BJ (cell line): ENCODE results near the gene PEG3. TPM values are rescaled to one million over a fixed set of nuclear protein-coding genes. Genes with fewer than 3 reads are reported as not detected.

Experiments
- CTCF ChIA-PET: fragments of 350-600 bp; formaldehyde crosslinking; extraction: SDS; loops from one replicate; lab custom pipeline; 2021; ENCODE audit warnings: antibody characterized with exemption, inconsistent platforms; lab: Yijun Ruan, JAX
- POLR2A ChIA-PET: fragments of 300-600 bp; sonication (Branson Sonifier 250); formaldehyde crosslinking; extraction: SDS; loops from one replicate; lab custom pipeline; 2021; ENCODE audit warnings: antibody characterized with exemption; lab: Charles Lee
- DNase-seq: peaks from one replicate; pipeline ENCODE4 v3.0.0-alpha.2; 2011; ENCODE audit warnings: low read depth
- H3K27me3 ChIP-seq: 2 replicates; pipeline ENCODE4 v1.6.0; 2011; ENCODE audit warnings: low read length; ENCODE audit not compliant: control insufficient read depth, insufficient read depth
- H3K36me3 ChIP-seq: 2 replicates; pipeline ENCODE4 v1.5.1; 2011; ENCODE audit warnings: low read length; ENCODE audit not compliant: control insufficient read depth, insufficient read depth
- H3K4me3 ChIP-seq: 2 replicates; pipeline ENCODE4 v1.5.1; 2011; ENCODE audit warnings: low read depth, mild to moderate bottlenecking, control low read depth, low read length
- CTCF ChIP-seq: IDR thresholded peaks from 2 replicates; pipeline ENCODE4 v1.5.1; 2011; ENCODE audit warnings: low read depth, mild to moderate bottlenecking, control low read depth, inconsistent platforms, low read length, moderate library complexity; ENCODE audit not compliant: insufficient read depth
- polyA plus RNA-seq: library from polyadenylated mRNA; depleted of rRNA; stranded (reverse); fragments of >200 nt; gene quantifications from 2 replicates; pipeline ENCODE4 v1.2.3, GENCODE V29; 2011

PEG3 gene
- polyA plus RNA-seq, 1 experiment = 0.04 TPM

- ChIA-PET POLR2A (no interaction called here), CTCF (no interaction called here)
- Histone ChIP-seq H3K36me3 (no peaks in the 10 kb centered on the region), H3K4me3 (no peak overlapping the region), H3K27me3 (no peaks in the 10 kb centered on the region)
- DNase-seq = no peak
- no peak for TF ChIP-seq CTCF
These were observed 5.1 kb downstream of the PEG3 start for GRCh38 chr19:56835401-56835800.

- TF ChIP-seq CTCF = no peak
- no peak for DNase-seq
- CTCF ChIA-PET = interaction anchor here (0.7 kb wide), 1 partner anchor 12 kb away, joined by 3 read pairs; no protein-coding TSS in a partner anchor
These were observed 5.8 kb downstream of the PEG3 start for GRCh38 chr19:56834564-56835375.

GRCh38 chr19:56832352-56832928, 8.1 kb downstream of the PEG3 start:
- POLR2A ChIA-PET = no interaction called here
- no peaks in the 10 kb centered on the region for H3K27me3 ChIP-seq
- CTCF ChIA-PET = no interaction called here
- H3K4me3 ChIP-seq = no peak overlapping the region
- H3K36me3 ChIP-seq = no peaks in the 10 kb centered on the region
- TF ChIP-seq CTCF = no peak
- no peak for DNase-seq

More at GRCh38 chr19:56834564-56835375, 5.8 kb downstream of the PEG3 start:
- POLR2A ChIA-PET = no interaction called here
- Histone ChIP-seq H3K27me3 (no peaks in the 10 kb centered on the region), H3K4me3 (no peak overlapping the region), H3K36me3 (no peaks in the 10 kb centered on the region)

GRCh38 chr19:56831255-56831654, 9.3 kb downstream of the PEG3 start:
- Histone ChIP-seq H3K36me3 (no peaks in the 10 kb centered on the region), H3K27me3 (no peaks in the 10 kb centered on the region), H3K4me3 (no peak overlapping the region)
- ChIA-PET POLR2A (no interaction called here), CTCF (no interaction called here)
- TF ChIP-seq CTCF = no peak
- no peak for DNase-seq

GRCh38 chr19:56829596-56829995, 10.9 kb downstream of the PEG3 start:
- no peak for DNase-seq
- TF ChIP-seq CTCF = no peak
- H3K36me3 ChIP-seq = no peaks in the 10 kb centered on the region
- no peaks in the 10 kb centered on the region for H3K27me3 ChIP-seq
- ChIA-PET POLR2A (no interaction called here), CTCF (no interaction called here)
- H3K4me3 ChIP-seq = no peak overlapping the region
